SJSA1 (cell line): ENCODE data around the gene CCDC73. TPM values are rescaled to one million over a fixed set of nuclear protein-coding genes. Genes with fewer than 3 reads are reported as not detected.
"Not testable (repeated sequence)": the region's sequence is repeated elsewhere in the genome, so short reads cannot be mapped to it uniquely, and the experiment has no call there.

Experiments
- DNase-seq, 2 experiments: peaks; one replicate each; pipeline ENCODE4 v3.0.0-alpha.2; 2015 to 2020; ENCODE audit warnings: low spot score in 2 of 2, low read depth in 1 of 2
- H3K27ac ChIP-seq: fragments of 250-450 bp; sonication (Bioruptor Pico); 2 replicates; pipeline ENCODE4 v1.5.1; 2020; ENCODE audit warnings: mild to moderate bottlenecking, moderate library complexity
- H3K27me3 ChIP-seq: fragments of 250-450 bp; sonication (Bioruptor Pico); replicated peaks from 2 replicates; pipeline ENCODE4 v1.5.1; 2020; ENCODE audit warnings: mild to moderate bottlenecking, moderate library complexity
- H3K36me3 ChIP-seq: fragments of 250-450 bp; sonication (Bioruptor Pico); 2 replicates; pipeline ENCODE4 v1.5.1; 2020; ENCODE audit warnings: mild to moderate bottlenecking
- H3K4me1 ChIP-seq: fragments of 250-450 bp; sonication (Bioruptor Pico); replicated peaks from 2 replicates; pipeline ENCODE4 v1.6.1; 2021; ENCODE audit warnings: mild to moderate bottlenecking
- H3K4me3 ChIP-seq: fragments of 250-450 bp; sonication (Bioruptor Pico); 2 replicates; pipeline ENCODE4 v1.5.1; 2020; ENCODE audit warnings: mild to moderate bottlenecking
- H3K9me3 ChIP-seq: fragments of 250-450 bp; sonication (Bioruptor Pico); replicated peaks from 2 replicates; pipeline ENCODE4 v1.5.1; 2020; ENCODE audit warnings: mild to moderate bottlenecking
- total RNA-seq: library from RNA; depleted of rRNA; stranded (reverse); fragments of >200 nt; shearing (Covaris generic); gene quantifications from 2 replicates; pipeline ENCODE4 v1.2.3, GENCODE V29; 2014

CCDC73 gene
- total RNA-seq, 1 experiment from 2014 or later: not detected

DNA sequence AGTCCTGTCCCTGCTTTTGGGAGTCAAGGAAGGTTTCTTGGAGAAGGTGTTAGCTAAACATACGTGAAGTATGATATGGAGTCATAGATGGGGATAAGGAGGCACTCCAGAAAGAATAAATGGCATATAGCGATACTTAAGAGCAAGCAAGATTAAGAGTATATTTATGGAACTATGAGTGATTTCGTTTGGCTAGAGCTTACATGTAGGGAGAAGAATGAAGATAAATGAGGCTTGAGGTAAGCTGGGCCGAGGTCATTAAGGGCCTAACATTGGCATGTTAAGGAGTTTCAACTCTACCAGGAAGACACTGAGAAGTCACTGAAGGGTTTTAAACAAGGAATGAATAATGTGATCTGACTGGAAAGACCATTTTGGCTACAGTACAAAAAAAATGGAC lies 177.6 kb downstream of the CCDC73 start:
- Histone ChIP-seq H3K9me3 (no peaks in the 10 kb centered on the region), H3K36me3 (no peaks in the 10 kb centered on the region), H3K4me3 (no peak overlapping the region), H3K27ac (no peak overlapping the region), H3K27me3 (0 out of 2 replicates have a peak, but pooled peaks cover 4% of the 10 kb centered on the region), H3K4me1 (no peaks in the 10 kb centered on the region)
- DNase-seq: no peak

DNA sequence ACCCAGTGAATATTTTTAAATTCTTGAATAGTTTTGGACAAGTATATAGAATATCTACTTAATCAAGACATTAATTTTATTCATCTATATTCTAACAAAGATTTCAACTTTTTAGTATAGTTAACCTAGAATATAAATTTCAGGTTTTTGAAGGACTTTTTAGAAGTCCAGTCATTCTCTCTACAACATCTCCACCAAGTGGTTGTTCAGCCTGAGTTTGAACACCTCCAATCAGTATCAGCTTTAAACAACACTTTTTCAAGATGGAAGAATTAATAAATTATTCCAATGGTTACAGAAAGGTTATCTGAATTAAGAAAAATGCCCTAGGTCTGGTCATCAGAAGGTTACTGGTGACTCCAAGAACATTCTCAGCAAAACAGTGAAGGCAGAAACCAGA lies 179.0 kb downstream of the CCDC73 start:
- Histone ChIP-seq H3K36me3 (no peaks in the 10 kb centered on the region), H3K9me3 (no peaks in the 10 kb centered on the region), H3K27me3 (0 out of 2 replicates have a peak, but pooled peaks cover 4% of the 10 kb centered on the region), H3K4me1 (no peaks in the 10 kb centered on the region), H3K27ac (no peak overlapping the region), H3K4me3 (no peak overlapping the region)
- DNase-seq: no peak

DNA sequence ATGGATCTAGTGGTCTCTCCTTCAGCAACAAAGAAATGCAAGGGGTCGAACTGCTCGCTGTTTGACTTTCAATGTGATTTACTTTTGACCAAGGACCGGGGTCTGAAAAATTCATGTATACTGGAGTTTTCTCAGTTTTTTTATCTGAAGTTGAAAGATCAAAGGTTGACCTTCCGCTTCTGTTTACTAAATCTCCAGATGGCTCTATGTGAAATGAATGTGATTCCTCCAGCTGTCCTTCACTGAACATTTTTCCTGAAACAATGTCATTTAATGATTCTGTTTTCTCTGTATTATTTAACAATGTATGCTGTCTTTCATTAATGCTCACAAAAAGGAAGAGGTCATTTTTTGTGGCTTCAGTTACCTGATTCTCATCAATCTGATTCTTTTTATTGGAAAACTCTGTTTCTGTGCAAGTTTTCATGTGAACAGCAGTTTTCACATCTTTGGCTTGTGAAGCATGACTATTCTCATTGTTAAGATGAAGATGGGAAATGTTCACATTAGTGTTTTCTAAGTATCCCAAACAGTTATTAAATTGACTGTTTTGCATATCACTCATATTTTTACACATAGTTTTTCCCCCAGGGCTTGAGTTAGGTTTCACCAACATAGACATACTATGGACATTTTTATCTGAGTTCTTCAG lies 180.8 kb downstream of the CCDC73 start:
- H3K4me3 ChIP-seq: no peak overlapping the region
- H3K9me3 ChIP-seq: no peaks in the 10 kb centered on the region
- H3K4me1 ChIP-seq: no peaks in the 10 kb centered on the region
- 0 out of 2 replicates have a peak, but pooled peaks cover 4% of the 10 kb centered on the region for H3K27me3 ChIP-seq
- no peak for DNase-seq
- H3K27ac ChIP-seq: no peak overlapping the region
- no peaks in the 10 kb centered on the region for H3K36me3 ChIP-seq

DNA sequence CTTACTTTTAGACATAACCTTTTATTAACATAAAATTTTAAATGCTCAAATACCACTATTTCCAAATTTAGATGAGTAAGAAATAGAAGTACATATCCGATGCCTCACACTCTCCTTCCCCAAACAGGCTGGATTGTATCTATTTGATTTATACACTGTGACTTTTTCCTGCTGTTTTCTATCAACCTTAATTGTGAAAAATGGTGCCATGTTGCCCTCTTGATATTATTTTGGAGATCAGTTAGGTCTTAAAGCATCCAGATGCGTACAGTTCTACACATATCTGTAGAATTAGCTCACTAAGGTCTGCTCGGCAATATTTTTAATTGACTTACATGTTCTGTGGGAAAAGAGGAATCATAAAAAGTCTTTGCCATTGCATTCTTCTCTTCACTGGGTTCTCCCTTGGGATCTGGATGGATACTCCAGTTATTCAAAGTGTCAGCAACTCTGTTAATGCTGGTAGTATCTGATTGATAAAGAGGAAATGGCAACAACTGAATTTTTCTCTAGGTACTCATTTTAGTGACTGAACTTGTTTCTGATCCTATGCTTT lies 183.6 kb downstream of the CCDC73 start:
- Histone ChIP-seq H3K27me3 (0 out of 2 replicates have a peak, but pooled peaks cover 4% of the 10 kb centered on the region), H3K9me3 (no peaks in the 10 kb centered on the region), H3K4me1 (no peaks in the 10 kb centered on the region), H3K36me3 (peaks cover 4% of the 10 kb centered on the region), H3K4me3 (no peak overlapping the region), H3K27ac (no peak overlapping the region)
- no peak for DNase-seq

DNA sequence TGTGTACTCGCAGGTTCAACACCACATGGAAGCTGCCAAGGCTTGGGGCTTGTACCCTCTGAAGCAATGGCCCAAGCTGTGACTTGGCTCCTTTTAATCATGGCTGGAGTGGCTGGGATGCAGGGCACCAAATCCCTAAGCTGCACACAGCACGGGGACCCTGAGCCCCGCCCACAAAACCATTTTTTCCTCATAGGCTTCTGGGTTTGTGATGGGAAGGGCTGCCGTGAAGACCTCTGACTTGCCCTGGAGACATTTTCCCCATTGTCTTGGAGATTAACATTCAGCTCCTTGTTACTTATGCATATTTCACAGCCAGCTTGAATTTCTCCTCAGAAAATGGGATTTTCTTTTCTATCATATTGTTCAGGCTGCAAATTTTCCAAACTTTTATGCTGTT lies 185.6 kb downstream of the CCDC73 start:
- H3K9me3 ChIP-seq, H3K4me1 ChIP-seq, H3K27me3 ChIP-seq, H3K27ac ChIP-seq, H3K4me3 ChIP-seq, DNase-seq: not testable (repeated sequence)
- H3K36me3 ChIP-seq: peaks cover 22% of the 10 kb centered on the region

DNA sequence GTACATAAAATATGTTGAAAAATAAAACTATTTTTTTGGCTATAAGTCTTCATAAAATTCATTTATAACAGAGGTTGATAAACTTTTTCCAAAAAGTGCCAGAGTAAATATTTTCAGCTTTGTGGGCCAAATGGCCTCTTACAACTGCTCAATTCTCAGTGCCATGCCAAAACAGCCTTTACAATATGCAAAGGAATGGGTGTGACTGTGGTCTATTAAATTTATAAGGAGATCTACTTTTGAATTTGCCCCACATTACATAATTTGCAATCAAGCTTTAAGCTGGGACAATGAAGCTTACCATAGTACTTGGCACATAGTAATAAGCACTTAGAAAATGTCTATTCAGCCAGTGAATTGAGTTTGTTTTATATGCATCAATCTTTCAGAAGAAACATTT lies 188.2 kb downstream of the CCDC73 start:
- Histone ChIP-seq H3K27me3 (no peaks in the 10 kb centered on the region), H3K27ac (no peak overlapping the region), H3K4me1 (no peaks in the 10 kb centered on the region), H3K9me3 (no peaks in the 10 kb centered on the region), H3K36me3 (peaks cover 46% of the 10 kb centered on the region), H3K4me3 (no peak overlapping the region)
- no peak for DNase-seq

DNA sequence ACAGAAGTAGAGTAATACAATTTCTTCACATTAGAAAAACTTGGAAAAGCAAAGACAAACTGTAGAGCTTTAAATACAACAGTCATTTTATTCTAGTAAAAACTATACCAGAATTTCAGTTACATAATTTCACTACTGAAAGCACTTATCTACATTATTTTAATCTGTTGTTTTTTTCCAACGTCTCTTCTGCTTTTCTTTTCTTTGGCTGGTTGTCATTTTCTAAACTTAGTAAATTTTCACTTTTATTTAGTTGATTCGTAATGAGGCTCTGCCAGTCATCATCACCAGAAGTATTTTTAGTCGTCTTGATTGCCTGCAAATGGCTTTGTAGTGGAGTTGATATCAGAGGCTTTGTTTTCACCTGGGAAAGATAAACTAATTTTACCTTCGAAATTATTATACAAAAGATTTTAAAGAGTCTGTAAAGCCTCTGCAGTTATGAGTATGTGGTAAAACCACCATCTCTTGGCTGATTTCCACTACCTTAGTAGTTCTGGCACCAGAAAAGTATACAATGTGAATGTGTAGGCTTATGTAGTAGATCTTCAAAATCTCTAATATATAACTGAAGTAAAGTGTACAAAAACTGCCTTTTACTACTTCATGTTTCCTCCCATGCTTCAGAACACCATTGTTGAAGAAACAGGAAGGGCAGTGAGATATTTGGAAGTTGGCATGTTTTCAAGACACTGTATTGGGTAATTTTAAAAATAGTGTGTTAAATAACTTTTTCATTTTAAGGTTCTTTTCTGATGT lies 191.6 kb downstream of the CCDC73 start:
- Histone ChIP-seq H3K27me3 (no peaks in the 10 kb centered on the region), H3K9me3 (no peaks in the 10 kb centered on the region), H3K36me3 (peaks cover 71% of the 10 kb centered on the region), H3K27ac (no peak overlapping the region), H3K4me3 (no peak overlapping the region), H3K4me1 (no peaks in the 10 kb centered on the region)
- DNase-seq: no peak

DNA sequence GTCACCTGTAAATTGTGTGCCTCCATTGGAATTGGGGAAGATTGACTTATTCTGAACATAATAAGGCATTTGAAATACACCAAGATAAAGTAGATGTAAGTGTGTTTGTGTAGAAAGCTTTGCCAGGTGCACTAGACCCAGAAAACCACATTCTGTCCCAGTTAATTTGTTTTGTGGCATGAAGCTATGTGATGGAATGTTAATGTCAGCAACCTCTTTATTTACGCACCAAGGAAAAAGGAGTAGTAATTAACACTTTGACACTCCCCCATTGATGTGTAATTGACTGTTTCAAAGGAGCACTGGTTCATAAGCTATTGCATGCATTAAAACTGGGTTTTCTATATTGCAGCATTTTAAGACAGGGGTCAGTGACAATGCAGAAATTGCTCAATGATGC lies 196.5 kb downstream of the CCDC73 start:
- Histone ChIP-seq H3K27me3 (no peaks in the 10 kb centered on the region), H3K9me3 (no peaks in the 10 kb centered on the region), H3K27ac (no peak overlapping the region), H3K4me1 (no peaks in the 10 kb centered on the region), H3K36me3 (peaks cover 86% of the 10 kb centered on the region), H3K4me3 (no peak overlapping the region)
- no peak for DNase-seq

DNA sequence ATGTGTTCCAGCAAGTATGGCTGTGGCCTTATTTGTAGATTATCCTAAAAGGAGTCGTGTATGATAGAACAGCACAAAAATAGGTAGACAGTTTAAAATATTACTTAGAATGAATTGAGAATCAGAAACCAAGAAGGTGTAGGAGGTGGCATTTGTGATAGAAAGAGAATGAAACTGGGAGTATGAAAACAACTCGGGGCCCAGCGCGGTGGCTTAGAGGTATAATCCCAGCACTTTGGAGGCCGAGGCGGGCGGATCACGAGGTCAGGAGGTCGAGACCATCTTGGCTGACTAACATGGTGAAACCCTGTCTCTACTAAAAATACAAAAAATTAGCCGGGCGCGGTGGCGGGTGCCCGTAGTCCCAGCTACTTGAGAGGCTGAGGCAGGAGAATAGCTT lies 198.3 kb downstream of the CCDC73 start:
- not testable (repeated sequence) for H3K9me3 ChIP-seq, H3K4me3 ChIP-seq, H3K27me3 ChIP-seq, DNase-seq, H3K4me1 ChIP-seq, H3K27ac ChIP-seq
- peaks cover 89% of the 10 kb centered on the region for H3K36me3 ChIP-seq

DNA sequence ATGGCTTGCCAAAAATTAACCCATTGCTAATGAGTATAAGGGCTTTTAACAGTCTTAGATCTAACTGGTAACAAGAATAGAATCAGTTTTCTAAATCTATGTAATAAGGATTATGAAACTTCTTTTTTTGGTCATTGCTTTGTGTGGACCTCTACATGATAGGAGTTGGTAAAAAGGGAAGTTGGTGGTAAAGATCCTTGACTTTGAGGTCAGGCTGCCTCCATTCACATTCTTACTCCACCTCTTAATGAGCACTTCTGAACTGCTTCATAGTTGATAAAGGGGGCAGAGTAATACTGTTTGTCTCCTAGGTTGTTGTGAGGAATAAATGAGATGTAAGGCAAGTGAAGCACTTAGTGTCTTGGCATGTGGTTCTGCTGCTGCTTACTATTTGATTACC lies 200.2 kb downstream of the CCDC73 start:
- no peaks in the 10 kb centered on the region for H3K4me1 ChIP-seq
- no peaks in the 10 kb centered on the region for H3K27me3 ChIP-seq
- H3K9me3 ChIP-seq: no peaks in the 10 kb centered on the region
- no peak for DNase-seq
- H3K36me3 ChIP-seq: peaks cover 95% of the 10 kb centered on the region
- no peak overlapping the region for H3K27ac ChIP-seq
- no peak overlapping the region for H3K4me3 ChIP-seq

DNA sequence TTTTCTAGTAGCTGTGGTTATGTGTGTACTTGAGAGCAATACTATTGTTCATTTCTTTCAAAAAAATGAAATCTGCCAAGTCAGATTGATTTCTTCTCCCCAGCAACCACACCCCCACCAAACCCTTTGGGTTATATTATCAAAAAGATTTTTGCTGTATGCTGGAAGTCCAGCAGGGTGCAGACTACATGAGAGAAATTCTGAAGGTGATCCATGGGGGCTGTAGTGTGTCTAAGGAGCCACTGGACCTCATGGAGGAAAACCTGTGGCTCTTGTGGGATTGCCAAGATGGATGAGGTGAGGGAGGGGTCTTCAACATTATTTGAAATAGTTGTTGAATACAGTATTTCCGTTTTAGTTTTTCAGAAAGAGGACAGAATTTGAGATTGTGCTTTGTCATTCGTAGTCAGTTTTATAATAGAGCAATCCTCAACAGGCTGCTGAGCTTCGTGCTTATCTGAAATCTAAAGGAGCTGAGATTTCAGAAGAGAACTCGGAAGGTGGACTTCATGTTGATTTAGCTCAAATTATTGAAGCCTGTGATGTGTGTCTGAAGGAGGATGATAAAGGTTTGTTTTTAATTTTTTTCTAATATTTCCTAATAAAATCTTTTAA lies 207.8 kb downstream of the CCDC73 start:
- H3K4me1 ChIP-seq: peaks cover 13% of the 10 kb centered on the region
- DNase-seq: no peak
- H3K27me3 ChIP-seq: no peaks in the 10 kb centered on the region
- no peak overlapping the region for H3K4me3 ChIP-seq
- peaks cover 65% of the 10 kb centered on the region for H3K36me3 ChIP-seq
- H3K27ac ChIP-seq: no peak overlapping the region
- H3K9me3 ChIP-seq: peaks cover 4% of the 10 kb centered on the region

DNA sequence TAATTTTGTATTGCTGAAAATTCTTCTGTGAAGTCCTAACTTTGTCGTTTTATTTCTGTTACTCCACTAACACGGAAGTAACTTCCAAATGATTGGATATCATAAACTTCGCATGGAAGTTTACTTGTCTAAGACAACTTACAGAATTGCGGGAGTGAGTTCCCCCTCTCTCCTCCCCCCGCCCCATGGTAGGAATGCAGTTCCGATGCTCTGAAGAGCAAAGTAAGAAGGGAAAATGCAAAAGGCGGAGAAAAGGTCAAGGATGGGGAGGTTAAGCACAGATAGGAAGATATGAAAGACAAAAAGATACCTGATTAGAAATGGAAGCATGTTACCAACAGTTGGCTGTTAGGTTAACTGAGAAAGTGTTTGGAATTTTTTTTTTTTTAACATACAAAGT lies 209.5 kb downstream of the CCDC73 start:
- H3K27me3 ChIP-seq: no peaks in the 10 kb centered on the region
- peak overlapping the region; percentile 85 for H3K4me3 ChIP-seq
- no peak for DNase-seq
- peaks cover 13% of the 10 kb centered on the region for H3K4me1 ChIP-seq
- H3K36me3 ChIP-seq: peaks cover 47% of the 10 kb centered on the region
- H3K27ac ChIP-seq: no peak overlapping the region
- peaks cover 4% of the 10 kb centered on the region for H3K9me3 ChIP-seq

DNA sequence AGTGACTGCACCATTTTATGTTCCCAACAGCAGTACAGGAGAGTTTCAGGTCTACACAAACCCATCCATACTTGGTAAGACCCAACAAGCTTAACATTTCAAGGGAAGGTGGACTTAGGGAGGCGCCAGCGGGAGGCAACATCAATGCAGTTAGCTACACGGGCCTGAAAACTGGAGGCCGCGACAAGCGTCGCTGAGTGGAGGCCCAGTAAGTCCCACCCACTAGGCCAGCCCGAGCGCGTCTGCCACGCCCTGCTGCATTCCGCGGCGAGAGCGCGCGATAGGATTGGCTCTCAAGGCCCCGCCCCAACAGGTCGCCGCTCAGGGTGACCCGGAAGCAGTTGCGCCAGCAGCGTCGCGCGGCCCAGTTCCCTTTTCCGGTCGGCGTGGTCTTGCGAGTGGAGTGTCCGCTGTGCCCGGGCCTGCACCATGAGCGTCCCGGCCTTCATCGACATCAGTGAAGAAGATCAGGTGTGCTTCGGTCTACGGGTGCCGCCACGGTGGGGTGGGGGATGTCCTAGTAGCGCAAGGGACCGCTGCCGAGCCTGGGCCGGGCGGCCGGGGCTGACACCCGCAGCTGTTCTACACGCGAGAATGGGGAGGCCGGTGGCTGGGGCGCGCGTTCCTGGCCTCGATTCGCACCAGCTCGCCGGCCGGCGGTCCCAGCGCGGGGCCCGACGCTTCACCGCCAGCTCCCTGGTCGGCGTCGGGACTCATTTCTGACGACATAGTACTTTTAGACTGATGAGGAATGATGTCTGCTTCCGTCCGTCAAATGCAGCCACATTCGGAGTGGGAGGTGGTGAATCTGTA lies 210.8 kb downstream of the CCDC73 start, which contains the start of gene EIF3M:
TSS of gene EIF3M (plus strand) at position 373 of the 813 bp plus-strand sequence. CDS start at position 430, 57 bp downstream.
- Histone ChIP-seq H3K36me3 (peaks cover 35% of the 10 kb centered on the region), H3K4me3 (peak within 1 kb of the TSS; percentile 85), H3K4me1 (peaks cover 13% of the 10 kb centered on the region), H3K27ac (peak within 1 kb of the TSS; percentile 64), H3K9me3 (peaks cover 4% of the 10 kb centered on the region), H3K27me3 (no peaks in the 10 kb centered on the region)
- peak; percentile 93 to 96 for DNase-seq
